ENCODE measurements around the gene MAPK6. TPM values are rescaled to one million over a fixed set of nuclear protein-coding genes. Genes with fewer than 3 reads are reported as not detected.

Gene MAPK6
- total RNA-seq, 4 donors from 2014 or later: 48.8 to 73.1 (median 54.5) TPM

DNA sequence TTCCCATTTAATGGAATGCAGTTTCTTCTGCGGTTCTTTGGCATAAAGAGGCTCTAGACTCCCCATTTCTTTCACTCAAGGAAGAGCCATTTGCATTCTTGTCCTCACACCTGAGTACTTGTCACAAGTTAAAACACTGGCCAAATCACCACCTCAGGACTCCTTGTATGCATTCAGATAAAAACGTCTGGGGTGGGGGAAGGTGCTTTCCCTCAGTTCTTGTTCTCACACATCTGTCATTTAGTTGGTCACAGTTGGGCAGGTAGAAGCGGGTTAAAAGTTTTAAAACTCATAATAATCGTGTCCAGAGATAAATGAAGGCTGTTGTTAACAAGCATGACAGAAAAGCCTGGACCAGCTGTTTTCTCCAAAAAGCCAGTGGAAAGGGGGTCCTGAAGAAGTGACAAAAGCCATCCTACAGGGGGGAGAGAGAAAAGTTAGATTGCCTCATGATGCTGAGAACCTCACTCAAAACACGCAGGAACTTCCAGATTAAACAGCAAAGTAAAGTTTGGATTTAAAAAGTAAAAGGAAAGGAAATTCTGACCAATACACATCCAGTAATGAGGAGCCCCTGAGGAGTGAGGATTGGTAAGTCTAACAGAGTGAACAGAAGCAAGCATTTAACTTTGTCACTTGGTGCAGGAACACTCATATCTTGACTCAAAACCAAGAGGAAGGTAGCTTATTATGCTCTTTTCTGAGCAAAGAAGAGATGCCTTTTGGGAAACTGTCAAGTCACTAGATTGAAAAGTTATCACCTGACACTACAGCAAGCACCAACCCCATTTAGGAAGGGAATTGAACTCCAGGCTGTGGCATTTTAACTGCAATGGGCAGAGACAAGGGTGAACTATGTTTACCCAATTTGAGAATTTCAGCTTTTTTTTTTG, 90.8 kb downstream of the MAPK6 start:
- DNase-seq (ENCODE audit: low spot score in 2 of 2): no peak
- intact Hi-C loops (cut with DNase I; ENCODE audit: low total_unique reads): no loop called here
- no peak overlapping the region for H3K4me3 ChIP-seq (ENCODE audit: low read depth, poor library complexity, severe bottlenecking)
- no peak for TF ChIP-seq POLR2A (IDR thresholded peaks at IDR 0.05)
- TF ChIP-seq, protein P1, sequence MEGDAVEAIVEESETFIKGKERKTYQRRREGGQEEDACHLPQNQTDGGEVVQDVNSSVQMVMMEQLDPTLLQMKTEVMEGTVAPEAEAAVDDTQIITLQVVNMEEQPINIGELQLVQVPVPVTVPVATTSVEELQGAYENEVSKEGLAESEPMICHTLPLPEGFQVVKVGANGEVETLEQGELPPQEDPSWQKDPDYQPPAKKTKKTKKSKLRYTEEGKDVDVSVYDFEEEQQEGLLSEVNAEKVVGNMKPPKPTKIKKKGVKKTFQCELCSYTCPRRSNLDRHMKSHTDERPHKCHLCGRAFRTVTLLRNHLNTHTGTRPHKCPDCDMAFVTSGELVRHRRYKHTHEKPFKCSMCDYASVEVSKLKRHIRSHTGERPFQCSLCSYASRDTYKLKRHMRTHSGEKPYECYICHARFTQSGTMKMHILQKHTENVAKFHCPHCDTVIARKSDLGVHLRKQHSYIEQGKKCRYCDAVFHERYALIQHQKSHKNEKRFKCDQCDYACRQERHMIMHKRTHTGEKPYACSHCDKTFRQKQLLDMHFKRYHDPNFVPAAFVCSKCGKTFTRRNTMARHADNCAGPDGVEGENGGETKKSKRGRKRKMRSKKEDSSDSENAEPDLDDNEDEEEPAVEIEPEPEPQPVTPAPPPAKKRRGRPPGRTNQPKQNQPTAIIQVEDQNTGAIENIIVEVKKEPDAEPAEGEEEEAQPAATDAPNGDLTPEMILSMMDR (IDR thresholded peaks at IDR 0.05): no peak
- WGBS, 2 donors: 65 to 66% methylated on average over 5 of the region's 5 CpGs

DNA sequence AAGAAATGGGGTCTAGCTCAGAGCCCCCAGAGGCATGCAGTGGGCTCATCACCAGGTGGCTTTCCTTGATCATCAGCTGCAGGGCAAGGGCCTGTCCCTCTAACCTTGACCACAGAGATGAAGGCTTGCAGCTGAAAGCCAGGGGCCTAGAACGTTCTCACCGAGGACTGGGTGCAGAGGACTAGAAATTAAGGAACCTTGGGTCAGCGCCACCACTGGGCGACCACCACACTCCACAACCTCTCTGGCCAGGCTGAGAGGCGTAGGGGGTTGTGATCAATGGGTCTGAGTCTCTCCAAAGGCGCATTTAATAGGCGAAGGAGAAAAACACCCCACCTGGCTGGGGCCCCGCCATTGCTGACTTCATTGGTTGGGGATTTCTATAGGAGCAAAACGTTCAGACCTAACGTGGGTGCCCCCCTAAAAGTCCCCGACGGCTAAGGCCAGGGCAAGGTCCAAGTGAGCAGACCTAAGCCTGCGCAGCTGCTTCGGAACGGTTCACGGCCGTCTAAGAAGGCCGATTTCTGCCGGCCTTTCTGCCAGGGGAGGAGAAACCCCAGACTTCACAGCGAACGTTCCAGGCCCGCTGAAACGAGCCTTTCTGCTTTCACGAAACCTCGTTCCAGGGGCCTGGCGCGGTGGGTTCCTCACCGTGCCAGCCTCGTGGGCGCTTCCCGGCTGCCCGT, 92.6 kb downstream of the MAPK6 start:
- DNase-seq (ENCODE audit: low spot score in 2 of 2): peak in 1 of 2 donors; percentile 82
- H3K4me3 ChIP-seq (ENCODE audit: low read depth, poor library complexity, severe bottlenecking): no peak overlapping the region
- intact Hi-C loops (cut with DNase I; ENCODE audit: low total_unique reads): no loop called here
- TF ChIP-seq POLR2A (IDR thresholded peaks at IDR 0.05): no peak
- TF ChIP-seq, protein P1 (IDR thresholded peaks at IDR 0.05): no peak
- 50 to 53% methylated on average over 20 to 23 of the region's 32 CpGs for WGBS, 2 donors

DNA sequence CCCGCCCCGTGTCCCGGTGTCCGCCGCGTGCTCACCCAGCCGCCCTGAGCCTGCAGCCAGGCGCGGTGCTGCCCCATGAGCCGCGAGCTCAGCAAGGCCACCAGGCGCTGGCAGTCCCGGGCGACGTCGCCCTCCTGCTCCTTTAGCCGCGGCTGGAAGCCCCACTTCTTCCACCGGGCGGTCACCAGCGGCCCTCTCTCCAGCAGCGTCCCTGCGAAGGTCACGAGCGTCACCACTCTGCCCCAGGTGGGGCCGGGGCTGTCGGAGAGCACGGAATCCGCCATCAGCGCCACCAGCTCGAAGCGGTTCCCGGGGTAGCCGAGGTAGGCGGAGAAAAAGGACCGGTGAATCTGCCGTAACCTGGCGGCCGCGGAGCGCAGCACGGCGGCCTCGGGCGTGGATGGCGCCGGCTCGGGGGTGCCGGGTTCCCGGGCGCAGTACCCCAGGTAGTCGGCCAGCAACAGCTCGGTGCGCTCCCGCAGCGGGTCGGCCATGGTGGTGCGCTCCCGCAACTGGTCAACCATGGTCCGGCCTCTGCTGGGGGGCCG, 93.3 kb downstream of the MAPK6 start:
- intact Hi-C loops (cut with DNase I; ENCODE audit: low total_unique reads): no loop called here
- TF ChIP-seq, protein P1 (IDR thresholded peaks at IDR 0.05): no peak
- TF ChIP-seq POLR2A (IDR thresholded peaks at IDR 0.05): no peak
- no peak overlapping the region for H3K4me3 ChIP-seq (ENCODE audit: low read depth, poor library complexity, severe bottlenecking)
- 0 to 8% methylated on average over 40 to 47 of the region's 61 CpGs for WGBS, 2 donors
- DNase-seq (ENCODE audit: low spot score in 2 of 2): peak in 1 of 2 donors; percentile 83

GRCh38 chr15:52113235-52113634, 94.2 kb downstream of the MAPK6 start:
- H3K4me3 ChIP-seq (ENCODE audit: low read depth, poor library complexity, severe bottlenecking): no peak overlapping the region
- WGBS, 2 donors: 84 to 92% methylated on average over 3 of the region's 3 CpGs
- TF ChIP-seq POLR2A (IDR thresholded peaks at IDR 0.05): no peak
- TF ChIP-seq, protein P1 (IDR thresholded peaks at IDR 0.05): no peak
- intact Hi-C loops (cut with DNase I; ENCODE audit: low total_unique reads): no loop called here
- DNase-seq (ENCODE audit: low spot score in 2 of 2): no peak

DNA sequence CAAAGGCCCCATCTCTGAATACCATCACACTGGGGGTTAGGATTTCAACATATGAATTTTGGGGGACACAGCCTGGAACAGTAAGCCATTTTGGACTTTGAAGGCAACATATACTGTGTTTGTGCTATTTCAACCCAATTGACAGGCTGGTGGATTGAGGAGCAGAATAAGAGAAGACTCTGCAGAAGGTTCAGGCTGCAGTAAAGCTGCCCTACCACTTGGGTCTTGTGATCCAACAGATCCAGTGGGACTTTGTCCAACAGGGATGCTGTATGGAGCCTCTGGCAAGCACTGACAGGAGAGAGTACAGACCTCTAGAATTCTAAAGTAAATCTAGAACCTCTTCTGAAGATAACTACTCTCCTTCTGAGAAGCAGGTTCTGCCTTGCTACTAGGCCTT, 94.7 kb downstream of the MAPK6 start:
- DNase-seq (ENCODE audit: low spot score in 2 of 2): no peak

More for the DNA sequence above, 94.7 kb downstream of the MAPK6 start:
- H3K4me3 ChIP-seq (ENCODE audit: low read depth, poor library complexity, severe bottlenecking): no peak overlapping the region
- intact Hi-C loops (cut with DNase I; ENCODE audit: low total_unique reads): no loop called here
- TF ChIP-seq POLR2A (IDR thresholded peaks at IDR 0.05): no peak
- TF ChIP-seq, protein P1 (IDR thresholded peaks at IDR 0.05): no peak

Data from lower leg skin (tissue), 4 donors.